HEK293 (cell line): ENCODE measurements around the gene RAB7B.

Experiments
- CTCF ChIA-PET: fragments of 350-600 bp; formaldehyde crosslinking; extraction: SDS; loops from one replicate; lab custom pipeline; 2021; ENCODE audit warnings: antibody characterized with exemption; lab: Yijun Ruan, JAX
- POLR2A ChIA-PET: fragments of 300-600 bp; formaldehyde crosslinking; extraction: SDS; loops from one replicate; lab custom pipeline; 2020; ENCODE audit warnings: antibody characterized with exemption, inconsistent platforms; lab: Yijun Ruan, JAX
- H3K27ac ChIP-seq: fragments of 200-500 bp; sonication (Bioruptor generic); 2 replicates; pipeline ENCODE4 v1.5.1; 2014; ENCODE audit warnings: low read depth, low read length, control low read depth, inconsistent platforms; ENCODE audit errors: extremely low read depth
- H3K36me3 ChIP-seq, 2 experiments: fragments of 200-500 bp in 1 of 2; sonication (Bioruptor generic) in 1 of 2; 1 replicate in 1 of 2; 2 replicates in 1 of 2; pipeline ENCODE4 v1.5.1; 2014 to 2017; ENCODE audit warnings: inconsistent platforms in 2 of 2, low read length in 2 of 2; ENCODE audit not compliant: control insufficient read depth in 2 of 2, insufficient read depth in 1 of 2
- H3K4me1 ChIP-seq: fragments of 200-500 bp; sonication (Bioruptor generic); 2 replicates; pipeline ENCODE4 v1.5.1; 2014; ENCODE audit warnings: mild to moderate bottlenecking, low read length, inconsistent platforms; ENCODE audit not compliant: control insufficient read depth, insufficient read depth
- H3K4me3 ChIP-seq: 2 replicates; pipeline ENCODE4 v1.5.1; 2011; ENCODE audit warnings: low read depth, mild to moderate bottlenecking, control low read depth, low read length, moderate library complexity
- H3K9me3 ChIP-seq: fragments of 200-500 bp; sonication (Bioruptor generic); 2 replicates; pipeline ENCODE4 v1.5.1; 2014; ENCODE audit warnings: low read depth, low read length, inconsistent platforms; ENCODE audit not compliant: control insufficient read depth, insufficient read depth
- AEBP2 ChIP-seq: fragments of 450-650 bp; formaldehyde crosslinking; IDR thresholded peaks from 2 replicates; pipeline ENCODE4 v1.5.1; 2016; ENCODE audit warnings: missing biosample characterization, missing genetic modification characterization, borderline replicate concordance
- BCL11B ChIP-seq: fragments of 450-650 bp; formaldehyde crosslinking; IDR thresholded peaks from 2 replicates; pipeline ENCODE4 v1.5.1; 2016; ENCODE audit warnings: low read depth, missing biosample characterization, missing genetic modification characterization
- SETDB1 ChIP-seq: IDR thresholded peaks from one replicate; pipeline ENCODE4 v1.6.1; 2017; ENCODE audit warnings: mild to moderate bottlenecking, low read length, moderate library complexity, mixed read lengths; ENCODE audit not compliant: insufficient read length
- ZBTB10 ChIP-seq: fragments of 450-650 bp; formaldehyde crosslinking; IDR thresholded peaks from 2 replicates; pipeline ENCODE4 v1.5.1; 2016; ENCODE audit warnings: missing biosample characterization, missing genetic modification characterization
- ZBTB26 ChIP-seq: fragments of 450-650 bp; formaldehyde crosslinking; optimal IDR thresholded peaks from 2 replicates; pipeline ENCODE3; 2016; ENCODE audit warnings: missing biosample characterization, mild to moderate bottlenecking, missing genetic modification characterization
- ZEB2 ChIP-seq: fragments of 450-650 bp; formaldehyde crosslinking; IDR thresholded peaks from 2 replicates; pipeline ENCODE4 v1.5.1; 2016; ENCODE audit warnings: missing biosample characterization, missing genetic modification characterization
- ZNF133 ChIP-seq: fragments of 450-650 bp; formaldehyde crosslinking; IDR thresholded peaks from 2 replicates; pipeline ENCODE4 v1.5.1; 2016; ENCODE audit warnings: missing biosample characterization, missing genetic modification characterization
- ZNF138 ChIP-seq: fragments of 450-650 bp; formaldehyde crosslinking; IDR thresholded peaks from 2 replicates; pipeline ENCODE4 v1.5.1; 2016; ENCODE audit warnings: missing biosample characterization, missing genetic modification characterization, borderline replicate concordance
- ZNF175 ChIP-seq: fragments of 450-650 bp; formaldehyde crosslinking; IDR thresholded peaks from 2 replicates; pipeline ENCODE4 v1.5.1; 2016; ENCODE audit warnings: missing biosample characterization, missing genetic modification characterization
- ZNF18 ChIP-seq: fragments of 450-650 bp; formaldehyde crosslinking; IDR thresholded peaks from 2 replicates; pipeline ENCODE4 v1.5.1; 2016; ENCODE audit warnings: missing biosample characterization, missing genetic modification characterization
- ZNF266 ChIP-seq: fragments of 450-650 bp; formaldehyde crosslinking; IDR thresholded peaks from 2 replicates; pipeline ENCODE4 v1.5.1; 2016; ENCODE audit warnings: missing biosample characterization, missing genetic modification characterization, low read depth
- ZNF292 ChIP-seq: fragments of 450-650 bp; formaldehyde crosslinking; IDR thresholded peaks from 2 replicates; pipeline ENCODE4 v1.5.1; 2016; ENCODE audit warnings: low read depth, missing biosample characterization, missing genetic modification characterization, borderline replicate concordance
- ZNF311 ChIP-seq: fragments of 450-650 bp; formaldehyde crosslinking; IDR thresholded peaks from 2 replicates; pipeline ENCODE4 v1.5.1; 2017; ENCODE audit warnings: missing biosample characterization, missing genetic modification characterization, borderline replicate concordance
- ZNF513 ChIP-seq: fragments of 450-650 bp; IDR thresholded peaks from 2 replicates; pipeline ENCODE4 v1.5.1; 2018; ENCODE audit warnings: missing biosample characterization, missing genetic modification characterization
- ZNF560 ChIP-seq: fragments of 450-650 bp; formaldehyde crosslinking; IDR thresholded peaks from 2 replicates; pipeline ENCODE4 v1.5.1; 2017; ENCODE audit warnings: missing biosample characterization, missing genetic modification characterization, borderline replicate concordance
- ZNF654 ChIP-seq: fragments of 450-650 bp; formaldehyde crosslinking; IDR thresholded peaks from 2 replicates; pipeline ENCODE4 v1.5.1; 2016; ENCODE audit warnings: low read depth, missing biosample characterization, missing genetic modification characterization
- ZNF791 ChIP-seq: fragments of 450-650 bp; formaldehyde crosslinking; IDR thresholded peaks from 2 replicates; pipeline ENCODE4 v1.5.1; 2016; ENCODE audit warnings: missing biosample characterization, missing genetic modification characterization

The RAB7B gene

GRCh38 chr1:205950280-205950679 is 52.9 kb downstream of the RAB7B start:
- TF ChIP-seq ZNF292 (tag by site-specific recombination) (no peak), ZNF18 (tag by site-specific recombination) (no peak), ZBTB10 (no peak), ZNF175 (tag by site-specific recombination) (no peak), ZNF654 (tag by site-specific recombination) (no peak), ZNF311 (no peak), BCL11B (tag by site-specific recombination) (no peak), ZEB2 (tag by site-specific recombination) (no peak), ZNF560 (tag by site-specific recombination) (no peak), ZBTB26 (tag by site-specific recombination) (no peak), ZNF138 (tag by site-specific recombination) (no peak), SETDB1 (no peak), ZNF133 (no peak)
- POLR2A ChIA-PET = no interaction called here
- Histone ChIP-seq H3K27ac (no peak overlapping the region), H3K36me3 (no peaks in the 10 kb centered on the region), H3K4me1 (no peaks in the 10 kb centered on the region), H3K4me3 (no peak overlapping the region), H3K9me3 (no peaks in the 10 kb centered on the region)
- CTCF ChIA-PET = interaction anchor here (0.8 to 4.3 kb wide), 3 partner anchors 11 to 108 kb away, joined by 3 to 20 read pairs (median 4); no protein-coding TSS in a partner anchor

- no peaks in the 10 kb centered on the region for H3K9me3 ChIP-seq
- no peak overlapping the region for H3K4me3 ChIP-seq
- H3K27ac ChIP-seq = no peak overlapping the region
- TF ChIP-seq ZNF513 (no peak), AEBP2 (tag by site-specific recombination) (no peak), ZNF791 (no peak), ZNF266 (no peak)
- ChIA-PET CTCF (interaction anchor here (0.8 to 4.3 kb wide), 4 partner anchors 10 to 107 kb away, joined by 3 to 20 read pairs (median 3); no protein-coding TSS in a partner anchor), POLR2A (no interaction called here)
- no peaks in the 10 kb centered on the region for H3K4me1 ChIP-seq
- H3K36me3 ChIP-seq = no peaks in the 10 kb centered on the region
Measured at GRCh38 chr1:205949753-205950152, 53.4 kb downstream of the RAB7B start.
